K562 (cell line): Measurements from ENCODE around the gene MTA1. TPM values are rescaled to one million over a fixed set of nuclear protein-coding genes. Genes with fewer than 3 reads are reported as not detected.

Experiments used
- CUX1 ChIP-seq: fragments of 200-800 bp; sonication (Bioruptor generic); IDR thresholded peaks from 2 replicates; pipeline ENCODE4 v1.6.1; 2016; ENCODE audit warnings: missing genetic modification characterization, missing compliant biosample characterization
- FOXP4 ChIP-seq: sonication (generic); formaldehyde crosslinking; IDR thresholded peaks from 2 replicates; pipeline ENCODE4 v1.8.0; 2022; ENCODE audit warnings: mild to moderate bottlenecking, missing genetic modification reagents, borderline replicate concordance
- HMG20A ChIP-seq: fragments of 450-650 bp; formaldehyde crosslinking; conservative IDR thresholded peaks from 2 replicates; pipeline ENCODE4 v1.4.0; 2020; ENCODE audit warnings: mild to moderate bottlenecking, mixed read lengths
- MEF2A ChIP-seq: IDR thresholded peaks from 2 replicates; pipeline ENCODE4 v1.6.1; 2011; ENCODE audit warnings: low read depth, mild to moderate bottlenecking, low read length, moderate library complexity; ENCODE audit not compliant: control insufficient read depth
- MYNN ChIP-seq, 2 experiments: sonication (generic); formaldehyde crosslinking in 1 of 2; IDR thresholded peaks; 2 replicates each; pipeline versions ENCODE4 v1.5.0 to v1.6.1; 2016 to 2020; ENCODE audit warnings: antibody characterized with exemption in 1 of 2, missing genetic modification reagents in 1 of 2
- NFE2 ChIP-seq: IDR thresholded peaks from 2 replicates; pipeline ENCODE4 v1.6.1; 2014; ENCODE audit warnings: antibody characterized with exemption, low read depth
- NFIX ChIP-seq: fragments of 250-450 bp; sonication (Bioruptor Pico); IDR thresholded peaks from 2 replicates; pipeline ENCODE4 v1.4.0; 2020; ENCODE audit warnings: low read depth, mild to moderate bottlenecking, moderate library complexity
- RBM39 ChIP-seq: fragments of 200-400 bp; formaldehyde crosslinking; optimal IDR thresholded peaks from 2 replicates; pipeline ENCODE3; 2018; ENCODE audit warnings: low read depth, low read length
- SIRT6 ChIP-seq: IDR thresholded peaks from one replicate; pipeline ENCODE4 v1.6.1; 2012; ENCODE audit warnings: low read depth, mild to moderate bottlenecking, control low read depth, inconsistent platforms, low read length, moderate library complexity
- SREBF2 ChIP-seq: sonication (generic); formaldehyde crosslinking; IDR thresholded peaks from 2 replicates; pipeline ENCODE4 v1.4.0; 2020; ENCODE audit warnings: mild to moderate bottlenecking, missing genetic modification reagents
- SRSF9 ChIP-seq: fragments of 200-400 bp; formaldehyde crosslinking; IDR thresholded peaks from 2 replicates; pipeline ENCODE4 v1.6.1; 2017; ENCODE audit warnings: low read depth, low read length, borderline replicate concordance
- STAT5A ChIP-seq: IDR thresholded peaks from 2 replicates; pipeline ENCODE4 v1.6.1; 2012; ENCODE audit warnings: low read length, inconsistent platforms, borderline replicate concordance
- YY1 ChIP-seq, 3 experiments: IDR thresholded peaks; 2 replicates each; pipeline ENCODE4 v1.6.1; 2011; ENCODE audit warnings: low read length in 2 of 3, mild to moderate bottlenecking in 2 of 3, moderate library complexity in 2 of 3, borderline replicate concordance in 1 of 3, control low read depth in 1 of 3, low read depth in 1 of 3; ENCODE audit not compliant: insufficient read depth in 3 of 3, insufficient replicate concordance in 2 of 3, control insufficient read depth in 1 of 3, insufficient read length in 1 of 3; ENCODE audit errors: extremely low read depth in 1 of 3
- ZBTB17 ChIP-seq: fragments of 450-650 bp; formaldehyde crosslinking; IDR thresholded peaks from 2 replicates; pipeline ENCODE4 v1.4.0; 2020; ENCODE audit warnings: mild to moderate bottlenecking
- ZBTB8A ChIP-seq: fragments of 450-650 bp; IDR thresholded peaks from 2 replicates; pipeline ENCODE4 v1.6.1; 2018; ENCODE audit warnings: mild to moderate bottlenecking, moderate library complexity; ENCODE audit not compliant: partially characterized antibody
- ZNF354B ChIP-seq: fragments of 250-450 bp; sonication (Bioruptor Pico); IDR thresholded peaks from 2 replicates; pipeline ENCODE4 v1.4.0; 2020
- polyA plus RNA-seq, 8 experiments: library from polyadenylated mRNA; depleted of rRNA in 4 of 8; stranded (reverse) in 5 of 8; unstranded in 3 of 8; fragments of >200 nt; fragmentation: Nextera tagmentation in 2 of 8; fragmentation: Illumina TruSeq in 1 of 8; extraction: Ambion mirVana in 2 of 8; extraction: Trizol in 1 of 8; gene quantifications; 2 replicates each; pipeline versions ENCODE4 v1.2.1 to v1.2.3, GENCODE V29; 2011 to 2014; ENCODE audit warnings: inconsistent platforms in 1 of 8, missing spikeins in 1 of 8
- total RNA-seq, 7 experiments: library from RNA; depleted of rRNA in 6 of 7; stranded (reverse); fragments of >200 nt in 6 of 7; fragmentation: Illumina TruSeq in 2 of 7; extraction: Trizol in 2 of 7; gene quantifications; 2 replicates each; pipeline versions ENCODE4 v1.2.1 to v1.2.3, GENCODE V29; 2011 to 2021; ENCODE audit warnings: low replicate concordance in 1 of 7
- TF ChIP-seq, protein P1 (sequence below), 2 experiments: IDR thresholded peaks in 1 of 2; conservative IDR thresholded peaks in 1 of 2; 2 replicates each; pipeline ENCODE4 v1.6.1; 2016; ENCODE audit warnings: low read depth in 2 of 2, mild to moderate bottlenecking in 1 of 2, missing compliant biosample characterization in 1 of 2, missing genetic modification characterization in 1 of 2, moderate library complexity in 1 of 2

Gene MTA1
- total and polyA plus RNA-seq, 9 of the 15 experiments (the other 6 are each of a cell fraction or from before 2014, with no cell fraction given): 0.13 to 118 (median 32.3) TPM

- TF ChIP-seq SRSF9: no peak
- TF ChIP-seq NFIX (CRISPR knock-in tag): no peak
- no peak for TF ChIP-seq STAT5A
- no peak for TF ChIP-seq SIRT6
- no peak for TF ChIP-seq SREBF2 (CRISPR knock-in tag)
- TF ChIP-seq FOXP4 (CRISPR knock-in tag): no peak
- TF ChIP-seq CUX1 (CRISPR knock-in tag): no peak
- TF ChIP-seq ZBTB8A: no peak
- TF ChIP-seq, protein P1, sequence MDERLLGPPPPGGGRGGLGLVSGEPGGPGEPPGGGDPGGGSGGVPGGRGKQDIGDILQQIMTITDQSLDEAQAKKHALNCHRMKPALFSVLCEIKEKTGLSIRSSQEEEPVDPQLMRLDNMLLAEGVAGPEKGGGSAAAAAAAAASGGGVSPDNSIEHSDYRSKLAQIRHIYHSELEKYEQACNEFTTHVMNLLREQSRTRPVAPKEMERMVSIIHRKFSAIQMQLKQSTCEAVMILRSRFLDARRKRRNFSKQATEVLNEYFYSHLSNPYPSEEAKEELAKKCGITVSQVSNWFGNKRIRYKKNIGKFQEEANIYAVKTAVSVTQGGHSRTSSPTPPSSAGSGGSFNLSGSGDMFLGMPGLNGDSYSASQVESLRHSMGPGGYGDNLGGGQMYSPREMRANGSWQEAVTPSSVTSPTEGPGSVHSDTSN (CRISPR knock-in tag; IDR thresholded peaks at IDR 0.05; ENCODE audit: low read depth): no peak
- TF ChIP-seq, protein P1 (tag; conservative IDR thresholded peaks at IDR 0.05; ENCODE audit: low read depth): no peak
- no peak for TF ChIP-seq ZNF354B (CRISPR knock-in tag)
- no peak for TF ChIP-seq NFE2
- TF ChIP-seq HMG20A (CRISPR knock-in tag): no peak
- no peak for TF ChIP-seq ZBTB17
- TF ChIP-seq YY1 (IDR thresholded peaks at IDR 0.05; ENCODE audit: borderline replicate concordance in 1 of 3, control insufficient read depth in 1 of 3, extremely low read depth in 1 of 3, insufficient read depth in 3 of 3, insufficient read length in 1 of 3, insufficient replicate concordance in 2 of 3, low read depth in 1 of 3, low read length in 2 of 3): peak in 2 of 3 experiments; percentile 36 to 56
- TF ChIP-seq RBM39: no peak
- no peak for TF ChIP-seq MYNN (IDR thresholded peaks at IDR 0.05)
- TF ChIP-seq MYNN (CRISPR knock-in tag; IDR thresholded peaks at IDR 0.05): no peak
- no peak for TF ChIP-seq MEF2A
Measured at GRCh38 chr14:105398044-105398725, 21.4 kb upstream of the MTA1 start, which contains the start of gene TEX22 (continued).
